Glomerular visceral epithelial cell (primary cell): Measurements from ENCODE around the gene BTD.

Source experiments
- DNase-seq: peaks from one replicate; pipeline ENCODE4 v3.0.0-alpha.2; 2016; ENCODE audit errors: extremely low spot score

BTD gene

DNA sequence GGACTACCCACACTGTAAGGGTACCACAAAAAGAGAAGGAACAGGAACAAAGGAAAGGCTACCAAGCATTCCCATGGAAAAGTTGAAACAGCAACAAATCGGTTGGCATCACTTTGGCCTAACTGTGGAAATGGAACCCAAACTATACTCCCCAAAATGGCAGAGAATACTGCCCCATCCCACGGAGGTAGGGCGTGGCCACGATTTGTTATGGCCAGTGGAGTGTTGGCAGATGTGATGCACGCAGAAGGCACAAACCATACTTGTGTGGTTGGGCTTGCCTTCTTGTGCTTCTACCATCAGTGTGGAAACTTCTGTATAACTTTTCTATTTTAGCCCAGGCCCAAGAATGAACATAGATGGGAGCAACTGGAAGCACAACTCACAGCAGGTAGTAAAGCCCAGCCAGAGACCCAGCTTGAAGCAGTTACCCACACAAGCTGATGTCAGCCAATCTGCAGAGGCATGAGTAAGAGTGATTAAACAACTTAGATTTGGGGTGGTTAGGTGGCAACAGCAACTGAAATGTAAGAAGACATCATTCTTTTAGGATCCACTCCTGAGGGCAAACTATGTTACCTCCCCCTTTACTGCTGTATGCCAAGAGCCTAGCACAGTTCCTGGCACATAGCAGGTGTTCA, 64.1 kb downstream of the BTD start:
- DNase-seq, result no peak

DNA sequence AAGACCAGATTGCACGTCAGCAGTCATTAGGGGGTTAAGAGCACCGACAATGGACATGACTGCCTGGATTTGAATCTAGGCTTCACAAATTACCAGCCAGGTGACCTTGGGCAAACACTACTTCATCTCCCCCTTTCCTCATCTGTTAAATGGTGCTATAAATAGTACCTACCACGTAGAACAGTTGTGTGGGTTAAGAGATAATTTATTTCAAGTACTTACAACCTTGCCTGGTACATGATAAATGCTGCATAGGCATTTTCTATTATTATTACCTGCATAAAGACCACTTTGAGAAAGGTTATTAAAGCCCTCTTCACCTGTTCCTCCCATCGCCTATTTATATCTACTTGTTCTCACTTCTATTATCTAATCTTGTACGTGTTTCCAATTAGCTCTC, 64.7 kb downstream of the BTD start:
- no peak for DNase-seq

- DNase-seq, result no peak
Observed at GRCh38 chr3:15667484-15667883, 65.9 kb downstream of the BTD start.

- no peak for DNase-seq
Observed at GRCh38 chr3:15673536-15673935, 72.0 kb downstream of the BTD start.

DNA sequence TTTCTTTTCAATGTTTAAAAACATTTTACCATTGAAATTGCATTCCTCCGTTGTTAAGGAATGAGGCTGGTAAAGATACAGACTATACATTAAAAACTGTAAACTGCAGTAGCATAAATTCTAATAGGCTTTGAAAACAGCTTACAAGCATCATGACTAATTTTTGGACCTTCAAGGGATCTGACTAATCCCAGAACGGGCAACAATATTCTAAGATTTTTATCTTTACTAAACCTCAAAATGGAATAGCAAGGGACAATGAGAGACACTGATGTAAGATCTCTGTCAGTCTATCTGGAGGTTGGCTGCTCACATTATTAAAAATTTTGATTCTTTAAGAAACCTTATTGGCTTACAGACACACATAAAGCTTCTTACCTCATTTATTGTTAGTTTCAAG, 74.7 kb downstream of the BTD start:
- no peak for DNase-seq

DNA sequence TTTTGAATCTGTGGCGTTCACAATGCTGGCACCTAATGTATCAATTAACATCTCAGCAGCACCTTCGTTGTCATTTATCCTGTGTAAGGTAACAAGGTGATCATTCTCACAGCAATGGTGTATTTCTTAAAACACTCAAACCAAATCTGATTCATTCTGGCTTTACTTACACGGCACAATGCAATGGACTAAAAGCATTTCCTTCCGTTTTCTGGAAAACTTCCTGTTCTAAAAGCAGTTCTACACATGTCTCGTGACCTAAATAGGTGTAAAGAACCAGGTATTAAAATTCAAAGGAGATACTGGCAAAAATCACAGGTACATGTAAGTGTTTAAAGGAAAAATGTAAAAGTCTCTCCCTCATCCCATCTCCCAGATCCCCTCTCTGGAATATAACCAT, 77.8 kb downstream of the BTD start:
- DNase-seq, result no peak

DNA sequence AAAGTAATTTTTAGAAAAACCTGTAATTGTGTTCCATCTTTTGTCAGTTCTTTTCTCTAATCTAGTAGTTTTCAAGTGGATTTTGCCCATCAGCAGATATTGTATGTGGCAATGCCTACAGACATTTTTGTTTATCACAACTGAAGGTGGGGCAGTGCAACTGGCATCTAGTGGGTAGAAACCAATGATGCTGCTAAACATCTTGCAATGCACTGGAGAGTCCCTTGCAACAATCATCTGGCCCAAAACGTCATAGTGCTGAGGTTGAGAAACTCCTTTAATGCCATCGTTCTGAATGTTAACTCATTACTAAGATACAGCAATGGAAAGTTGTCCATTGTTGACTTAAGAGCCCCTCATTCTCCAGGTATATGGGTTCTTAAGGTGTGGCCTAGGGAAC, 80.1 kb downstream of the BTD start:
- DNase-seq, result no peak

GRCh38 chr3:15682561-15683185, 81.1 kb downstream of the BTD start:
- no peak for DNase-seq

- DNase-seq, result no peak
Observed at GRCh38 chr3:15683253-15683652, 81.7 kb downstream of the BTD start.

DNA sequence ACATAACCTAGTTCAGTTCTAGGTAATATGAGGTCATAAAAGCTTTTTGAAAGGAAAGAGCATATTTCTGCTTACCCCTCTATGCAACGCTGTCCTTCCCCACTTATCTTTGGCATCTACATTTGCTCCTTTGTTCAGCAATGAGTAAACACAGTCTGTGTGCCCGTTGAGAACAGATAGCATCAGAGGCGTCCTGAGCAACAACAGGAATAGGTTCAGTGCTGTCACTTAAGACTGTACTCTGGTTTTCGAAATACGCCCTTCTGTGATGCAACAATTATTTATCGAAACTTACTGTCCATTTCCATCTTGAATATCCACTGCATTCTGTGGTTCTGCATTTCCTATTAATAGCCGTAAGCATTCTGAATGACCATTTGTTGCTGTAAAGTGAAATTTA, 84.4 kb downstream of the BTD start:
- DNase-seq, result no peak

DNA sequence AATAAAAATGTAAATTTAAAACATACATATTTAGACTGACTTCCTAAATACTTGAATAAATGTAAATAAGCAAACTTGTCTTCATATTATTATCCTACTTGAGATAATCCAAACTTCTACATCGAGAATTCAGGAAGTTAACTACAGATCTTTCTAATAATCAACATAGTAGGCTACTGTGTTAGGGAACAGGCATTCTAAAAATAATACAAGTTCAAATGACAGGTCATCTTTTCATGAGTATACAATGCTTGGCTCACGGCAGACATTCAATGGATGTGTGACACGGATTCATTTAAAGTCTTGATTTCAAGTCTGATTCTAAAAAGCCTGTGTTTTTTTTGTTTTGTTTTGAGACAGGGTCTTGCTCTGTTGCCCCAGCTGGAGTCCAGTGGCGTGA, 88.7 kb downstream of the BTD start:
- DNase-seq, result no peak

- DNase-seq, result no peak
Observed at GRCh38 chr3:15690748-15691147, 89.2 kb downstream of the BTD start.

DNA sequence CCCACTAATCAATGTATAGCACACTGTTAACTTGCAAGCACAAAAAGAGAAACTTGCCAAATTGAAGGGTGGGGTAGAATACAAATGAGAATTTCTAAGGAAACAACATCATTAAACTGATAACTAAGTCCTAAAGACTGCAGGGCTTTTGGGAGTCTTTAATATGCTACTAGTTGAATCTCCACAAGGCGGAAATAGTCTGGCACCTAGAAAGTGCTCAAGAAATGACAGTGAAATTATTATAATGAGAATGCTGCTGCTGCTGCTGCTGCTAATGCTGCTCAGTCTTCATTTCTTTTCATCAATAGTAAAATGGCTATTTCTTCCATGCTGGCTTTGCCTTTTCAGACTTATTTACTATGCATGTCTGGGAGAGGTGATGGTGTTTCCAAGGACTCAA, 91.8 kb downstream of the BTD start:
- peak; percentile 11 for DNase-seq

DNA sequence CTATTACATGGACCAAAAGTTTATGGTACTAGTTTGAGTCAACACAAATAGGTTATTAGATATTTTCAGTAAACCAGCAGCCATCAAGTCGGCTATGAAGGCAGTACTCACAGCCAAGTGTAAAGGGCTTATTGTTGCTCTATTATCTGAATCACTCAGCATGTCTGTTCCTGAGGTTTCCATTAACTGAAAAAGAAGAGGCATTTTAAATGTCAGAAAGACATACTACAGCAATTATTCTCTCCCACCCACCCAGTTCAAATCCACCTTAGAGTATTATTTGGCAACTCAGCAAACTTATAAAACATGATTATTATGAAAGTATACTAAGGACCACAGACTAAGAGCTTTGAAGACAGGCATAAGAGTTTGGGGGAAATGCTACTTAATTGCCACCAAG, 93.1 kb downstream of the BTD start:
- no peak for DNase-seq
